Activated CD8-positive, alpha-beta T cell treated with anti-CD3 and anti-CD28 coated beads, Interleukin-2, amount 10 ng/mL, durations not matched to agents 7 days and 5 days (primary cell): Measurements from ENCODE around the gene EWSR1. TPM values are rescaled to one million over a fixed set of nuclear protein-coding genes. Genes with fewer than 3 reads are reported as not detected.

Experiments
- ATAC-seq: fragments of 150-1000 bp; cut with Tn5 transposase; one replicate; pipeline ENCODE4 v1.10.0; 2021; ENCODE audit warnings: moderate library complexity
- CTCF ChIA-PET: fragments of 350-600 bp; sonication (Branson Sonifier 250); formaldehyde crosslinking; loops from one replicate; lab custom pipeline; 2021; ENCODE audit warnings: antibody characterized with exemption; lab: Charles Lee
- POLR2A ChIA-PET: fragments of 350-600 bp; sonication (Branson Sonifier 250); formaldehyde crosslinking; loops from one replicate; lab custom pipeline; 2021; ENCODE audit warnings: antibody characterized with exemption; lab: Charles Lee
- DNase-seq: peaks from one replicate; pipeline ENCODE4 v3.0.0-alpha.2; 2020
- H3K27ac Mint-ChIP-seq: one replicate; pipeline ENCODE4 v1.8.0; 2021; ENCODE audit warnings: mild to moderate bottlenecking, mixed read lengths
- H3K27me3 Mint-ChIP-seq: one replicate; pipeline ENCODE4 v1.8.0; 2021; ENCODE audit warnings: low read depth, mixed read lengths
- H3K36me3 Mint-ChIP-seq: one replicate; pipeline ENCODE4 v1.8.0; 2021; ENCODE audit warnings: low read depth, mixed read lengths
- H3K4me1 Mint-ChIP-seq: one replicate; pipeline ENCODE4 v1.8.0; 2021; ENCODE audit warnings: low read depth, mixed read lengths
- H3K4me3 Mint-ChIP-seq: one replicate; pipeline ENCODE4 v1.8.0; 2021; ENCODE audit warnings: mild to moderate bottlenecking, mixed read lengths
- H3K9me3 Mint-ChIP-seq: one replicate; pipeline ENCODE4 v1.8.0; 2022; ENCODE audit warnings: mixed read lengths; ENCODE audit not compliant: insufficient read depth
- total RNA-seq, 2 experiments: library from RNA; stranded (reverse); gene quantifications; one replicate each; pipeline ENCODE4 v1.2.3, GENCODE V29; 2021

EWSR1 gene
- total RNA-seq, 2 experiments from 2014 or later, result 323 to 326 TPM

DNA sequence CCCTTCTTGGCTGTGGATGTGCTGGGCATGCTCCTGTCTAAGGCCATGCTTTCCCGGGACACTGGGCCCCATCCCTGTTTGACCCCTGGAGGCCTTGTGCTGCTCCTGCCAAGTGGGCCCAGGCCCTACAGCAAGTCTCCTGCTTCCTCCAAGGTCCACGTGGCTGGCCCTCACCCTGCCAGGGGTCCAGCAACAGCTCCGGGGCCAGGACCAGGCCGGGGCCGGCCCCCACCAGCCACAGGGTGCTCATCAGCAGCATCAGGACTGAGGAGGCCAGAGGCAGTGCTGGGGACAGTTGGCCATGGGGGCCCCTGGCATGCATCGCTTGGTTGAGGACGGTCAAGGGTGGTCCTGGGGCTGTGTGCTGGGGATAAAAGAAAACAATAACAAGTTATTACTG, 2.8 kb upstream of the EWSR1 start:
- CTCF ChIA-PET, result no interaction called here
- no peak for DNase-seq
- Mint-ChIP-seq H3K9me3 (no peaks in the 10 kb centered on the region), H3K4me3 (no peak overlapping the region), H3K27ac (no peak overlapping the region), H3K36me3 (peaks cover 39% of the 10 kb centered on the region), H3K4me1 (peaks cover 20% of the 10 kb centered on the region), H3K27me3 (no peaks in the 10 kb centered on the region)
- ATAC-seq, result no peak
- POLR2A ChIA-PET, result interaction anchor here (0.6 kb wide), 1 partner anchor 29 kb away, joined by 3 read pairs; no protein-coding TSS in a partner anchor

- H3K4me3 Mint-ChIP-seq, result peak overlapping the region; percentile 87
- H3K4me1 Mint-ChIP-seq, result peaks cover 26% of the 10 kb centered on the region
- DNase-seq (no peak), ATAC-seq (no peak)
- ChIA-PET POLR2A (interaction anchor here (0.6 kb wide), 1 partner anchor 30 kb away, joined by 3 read pairs; no protein-coding TSS in a partner anchor), CTCF (no interaction called here)
- H3K27ac Mint-ChIP-seq, result no peak overlapping the region
- no peaks in the 10 kb centered on the region for H3K9me3 Mint-ChIP-seq
- peaks cover 45% of the 10 kb centered on the region for H3K36me3 Mint-ChIP-seq
- no peaks in the 10 kb centered on the region for H3K27me3 Mint-ChIP-seq
Observed at GRCh38 chr22:29265929-29266328, 2.1 kb upstream of the EWSR1 start.

DNA sequence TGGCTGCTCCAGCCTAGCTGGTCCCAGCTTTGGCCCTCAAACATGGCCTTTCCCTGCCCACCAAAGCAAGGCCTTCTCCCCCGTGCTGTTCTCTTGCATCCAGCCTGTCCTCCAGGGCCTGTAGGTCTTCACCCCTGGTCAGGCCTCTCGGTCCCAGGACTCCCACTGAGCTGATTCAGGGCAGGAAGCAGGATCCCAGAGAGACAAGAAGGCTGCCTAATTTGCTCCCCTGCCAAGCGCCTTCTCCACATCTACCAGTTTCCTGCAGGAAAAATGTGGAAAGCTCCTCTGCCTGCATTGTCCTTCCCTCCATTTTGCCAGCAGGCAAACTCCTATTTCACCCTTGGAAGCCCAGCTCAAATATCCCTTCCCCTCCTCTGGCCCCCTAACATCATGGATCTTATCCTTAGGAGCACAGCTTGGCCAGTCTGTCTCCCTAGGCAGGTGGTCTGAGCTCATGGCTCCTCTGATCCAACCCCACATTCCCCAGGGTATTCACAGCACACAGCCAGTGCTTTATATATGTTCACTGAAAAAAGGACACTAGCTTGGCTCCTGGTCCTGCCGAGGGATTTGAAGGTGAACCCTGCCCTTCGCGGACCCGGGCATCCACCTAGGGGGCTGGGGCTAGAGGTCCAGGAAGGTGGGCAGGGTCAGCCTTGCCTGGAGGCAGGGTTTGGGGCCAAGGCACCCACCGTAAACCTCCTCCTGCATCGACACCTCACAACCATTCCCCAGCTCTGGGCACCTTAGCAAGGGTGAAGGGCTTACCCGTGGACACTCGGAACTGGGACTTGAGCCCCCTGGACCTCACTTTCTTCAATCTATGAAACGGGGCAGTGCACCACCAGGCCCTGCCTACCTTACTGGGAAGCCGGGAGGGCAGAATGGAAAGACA, 1.3 kb upstream of the EWSR1 start:
- POLR2A ChIA-PET, result interaction anchor here (0.6 to 1.0 kb wide), 3 partner anchors 8 to 64 kb away, joined by 3 to 5 read pairs (median 3); no protein-coding TSS in a partner anchor
- Mint-ChIP-seq H3K27ac (peak overlapping the region; percentile 100), H3K36me3 (peaks cover 53% of the 10 kb centered on the region), H3K9me3 (no peaks in the 10 kb centered on the region), H3K4me1 (peaks cover 35% of the 10 kb centered on the region), H3K27me3 (no peaks in the 10 kb centered on the region), H3K4me3 (peak overlapping the region; percentile 87)
- DNase-seq (no peak), ATAC-seq (no peak)
- CTCF ChIA-PET, result interaction anchor here (1.2 to 2.1 kb wide), 2 partner anchors 10 to 21 kb away, joined by 3 to 7 read pairs; no protein-coding TSS in a partner anchor

GRCh38 chr22:29267462-29267857, 608 bp upstream of the EWSR1 start:
- ATAC-seq (no peak), DNase-seq (no peak)
- no peaks in the 10 kb centered on the region for H3K27me3 Mint-ChIP-seq
- CTCF ChIA-PET, result interaction anchor here (1.2 to 2.1 kb wide), 2 partner anchors 11 to 22 kb away, joined by 3 to 7 read pairs; no protein-coding TSS in a partner anchor
- H3K9me3 Mint-ChIP-seq, result no peaks in the 10 kb centered on the region
- H3K36me3 Mint-ChIP-seq, result peaks cover 57% of the 10 kb centered on the region
- H3K4me3 Mint-ChIP-seq, result peak overlapping the region; percentile 87
- peak overlapping the region; percentile 100 for H3K27ac Mint-ChIP-seq
- POLR2A ChIA-PET, result interaction anchor here (0.6 to 1.0 kb wide), 3 partner anchors 17 to 65 kb away, joined by 3 to 5 read pairs (median 5); no protein-coding TSS in a partner anchor
- peaks cover 41% of the 10 kb centered on the region for H3K4me1 Mint-ChIP-seq

GRCh38 chr22:29268511-29269229, 602 bp downstream of the EWSR1 start:
- peak overlapping the region; percentile 87 for H3K4me3 Mint-ChIP-seq
- no peaks in the 10 kb centered on the region for H3K9me3 Mint-ChIP-seq
- ChIA-PET CTCF (interaction anchor here (2.1 kb wide), 1 partner anchor 23 kb away, joined by 7 read pairs; no protein-coding TSS in a partner anchor), POLR2A (interaction anchor here (0.7 to 1.1 kb wide), 7 partner anchors 8 to 152 kb away, joined by 3 to 6 read pairs (median 4); partner anchors contain the start of gene AP1B1)
- ATAC-seq (peak; percentile 29), DNase-seq (peak; percentile 49)
- peak overlapping the region; percentile 100 for H3K27ac Mint-ChIP-seq
- H3K4me1 Mint-ChIP-seq, result peaks cover 53% of the 10 kb centered on the region
- no peaks in the 10 kb centered on the region for H3K27me3 Mint-ChIP-seq
- H3K36me3 Mint-ChIP-seq, result peaks cover 67% of the 10 kb centered on the region

DNA sequence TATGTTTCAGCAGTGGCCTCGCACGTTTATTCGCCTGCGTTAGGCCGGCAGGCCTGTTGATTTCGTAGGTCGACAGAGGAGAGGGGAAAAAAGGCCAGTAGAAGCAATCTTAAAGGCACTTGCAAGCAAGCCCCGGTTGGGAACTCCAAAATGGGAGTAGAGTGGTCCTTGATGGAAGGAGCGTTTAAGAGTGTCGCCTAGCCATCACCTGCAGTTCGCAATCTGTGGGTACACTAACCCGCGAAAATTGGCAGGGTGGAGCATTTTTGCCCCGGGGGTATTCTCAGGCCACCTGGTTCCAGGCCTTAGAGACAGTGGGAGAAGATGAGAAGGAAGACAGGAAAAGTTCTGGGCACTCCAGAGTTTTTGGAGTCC, 1.1 kb downstream of the EWSR1 start:
- Mint-ChIP-seq H3K36me3 (peaks cover 72% of the 10 kb centered on the region), H3K27ac (peak overlapping the region; percentile 100), H3K4me3 (peak overlapping the region; percentile 87), H3K4me1 (peaks cover 59% of the 10 kb centered on the region), H3K27me3 (no peaks in the 10 kb centered on the region), H3K9me3 (no peaks in the 10 kb centered on the region)
- ChIA-PET POLR2A (interaction anchor here (0.9 to 1.2 kb wide), 4 partner anchors 7 to 44 kb away, joined by 3 to 7 read pairs (median 4); partner anchors contain the start of gene GAS2L1), CTCF (no interaction called here)
- no peak for ATAC-seq
- no peak for DNase-seq

DNA sequence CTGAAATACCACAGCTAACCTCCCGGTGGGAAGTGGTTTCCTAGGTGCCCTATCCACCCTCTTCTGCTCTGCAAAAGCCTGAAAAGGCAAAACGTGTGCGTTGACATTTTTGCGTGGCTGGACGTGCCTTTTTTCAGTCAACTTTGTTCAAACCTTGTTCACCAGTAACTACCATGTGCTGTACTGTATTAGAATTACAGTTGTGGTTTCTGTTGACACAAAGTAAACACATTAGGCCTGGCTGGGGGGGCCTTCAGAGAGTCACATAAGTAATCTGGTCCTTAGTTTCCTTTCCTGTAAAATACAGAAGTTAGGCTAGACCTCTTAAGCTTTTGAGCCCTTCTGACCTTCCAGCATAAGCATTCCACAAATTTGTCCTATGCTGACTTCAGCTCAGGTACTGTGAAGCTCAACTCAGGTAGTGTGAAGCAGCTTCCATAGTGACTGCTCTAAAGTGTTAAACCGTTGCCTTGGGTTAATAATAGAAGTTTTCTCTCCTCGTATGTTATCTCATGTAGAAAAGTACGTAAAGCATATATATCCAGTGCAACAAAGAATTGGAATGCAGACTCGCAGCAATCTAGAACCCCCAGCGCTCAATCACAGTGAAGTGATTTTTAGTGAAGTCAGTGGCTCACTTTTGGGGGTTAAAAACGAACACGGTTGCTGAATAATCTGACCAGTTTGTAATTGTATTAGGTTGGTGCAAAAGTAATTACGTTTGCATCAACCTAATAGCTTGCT, 1.8 kb downstream of the EWSR1 start:
- ATAC-seq (no peak), DNase-seq (peak; percentile 44)
- Mint-ChIP-seq H3K36me3 (peaks cover 76% of the 10 kb centered on the region), H3K4me1 (peaks cover 63% of the 10 kb centered on the region), H3K27ac (peak overlapping the region; percentile 100), H3K4me3 (peak overlapping the region; percentile 87), H3K9me3 (no peaks in the 10 kb centered on the region), H3K27me3 (no peaks in the 10 kb centered on the region)
- ChIA-PET CTCF (interaction anchor here (0.7 to 1.0 kb wide), 2 partner anchors 24 to 37 kb away, joined by 3 read pairs; partner anchors contain the start of gene GAS2L1), POLR2A (interaction anchor here (1.1 to 1.3 kb wide), 3 partner anchors 10 to 37 kb away, joined by 3 to 7 read pairs (median 3); partner anchors contain the start of gene GAS2L1)

GRCh38 chr22:29270475-29271271, 2.6 kb downstream of the EWSR1 start:
- ChIA-PET POLR2A (interaction anchor here (1.1 to 1.3 kb wide), 3 partner anchors 9 to 30 kb away, joined by 3 to 7 read pairs (median 4); no protein-coding TSS in a partner anchor), CTCF (interaction anchor here (0.7 to 1.2 kb wide), 4 partner anchors 9 to 43 kb away, joined by 3 read pairs; partner anchors contain the start of gene GAS2L1)
- DNase-seq (no peak), ATAC-seq (no peak)
- Mint-ChIP-seq H3K27me3 (no peaks in the 10 kb centered on the region), H3K36me3 (peaks cover 82% of the 10 kb centered on the region), H3K9me3 (no peaks in the 10 kb centered on the region), H3K4me3 (peak overlapping the region; percentile 87), H3K27ac (peak overlapping the region; percentile 39), H3K4me1 (peaks cover 69% of the 10 kb centered on the region)

DNA sequence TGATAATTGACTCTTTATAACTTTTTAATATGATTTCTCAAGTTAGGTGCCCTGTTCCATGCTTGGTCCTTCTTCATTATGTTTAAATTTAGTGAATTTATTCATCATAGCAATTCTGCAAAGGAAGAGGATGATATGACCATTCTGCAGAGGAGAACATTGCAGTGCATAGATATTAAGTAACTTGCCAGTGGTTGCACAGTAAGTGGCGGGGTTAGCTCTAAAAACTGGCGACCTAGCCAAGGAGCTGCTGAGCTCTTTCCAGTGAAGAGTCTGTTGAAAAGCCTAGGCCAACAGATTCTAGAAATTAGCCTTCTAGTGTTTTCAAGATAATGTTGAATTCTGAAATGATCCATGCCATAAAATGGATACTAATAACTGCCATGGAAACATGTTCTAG, 4.6 kb downstream of the EWSR1 start:
- DNase-seq, result no peak
- no peak overlapping the region for H3K27ac Mint-ChIP-seq

DNA sequence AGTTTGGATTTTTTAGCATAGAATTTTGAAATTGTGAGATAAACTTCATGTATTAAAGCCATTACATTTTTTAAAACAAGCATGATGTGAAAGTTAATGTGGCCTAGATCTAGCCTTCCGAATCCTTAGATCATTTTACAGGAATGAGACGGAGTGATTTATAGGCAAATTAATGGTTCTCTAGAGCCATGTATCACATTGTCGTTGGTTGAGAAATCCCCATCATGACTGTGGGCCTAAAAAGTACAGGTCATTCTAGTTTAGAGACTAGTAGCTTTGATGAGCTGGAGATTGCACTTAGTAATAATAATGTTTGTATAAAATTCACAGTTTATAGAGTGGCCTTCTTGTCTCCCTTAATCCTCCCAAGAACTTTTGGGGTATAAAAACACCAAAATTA, 7.1 kb downstream of the EWSR1 start:
- Mint-ChIP-seq H3K27ac (no peak overlapping the region), H3K4me1 (peaks cover 69% of the 10 kb centered on the region), H3K36me3 (peaks cover 93% of the 10 kb centered on the region), H3K4me3 (no peak overlapping the region), H3K27me3 (no peaks in the 10 kb centered on the region), H3K9me3 (no peaks in the 10 kb centered on the region)
- ChIA-PET POLR2A (no interaction called here), CTCF (interaction anchor here (1.2 kb wide), 1 partner anchor 11 kb away, joined by 3 read pairs; no protein-coding TSS in a partner anchor)
- ATAC-seq (no peak), DNase-seq (no peak)

More for the DNA sequence above, 4.6 kb downstream of the EWSR1 start:
- no peak overlapping the region for H3K4me3 Mint-ChIP-seq
- H3K27me3 Mint-ChIP-seq, result no peaks in the 10 kb centered on the region
- POLR2A ChIA-PET, result interaction anchor here (0.5 kb wide), 1 partner anchor 1382 kb away, joined by 3 read pairs; no protein-coding TSS in a partner anchor
- peaks cover 88% of the 10 kb centered on the region for H3K36me3 Mint-ChIP-seq
- no peaks in the 10 kb centered on the region for H3K9me3 Mint-ChIP-seq
- ATAC-seq, result no peak
- peaks cover 64% of the 10 kb centered on the region for H3K4me1 Mint-ChIP-seq
- CTCF ChIA-PET, result interaction anchor here (1.2 kb wide), 1 partner anchor 16 kb away, joined by 3 read pairs; no protein-coding TSS in a partner anchor
